Measurements from ENCODE around the gene CTCFL.

- no peak for TF ChIP-seq POLR2A (IDR thresholded peaks at IDR 0.05)
- no peak for TF ChIP-seq CTCF (IDR thresholded peaks at IDR 0.05)
Observed at GRCh38 chr20:57532104-57532503, 7.2 kb upstream of the CTCFL start.
